Embryonic facial prominence (tissue), 1 donor: ENCODE data around the gene SLC27A1.
"Not testable (repeated sequence)": the region's sequence is repeated elsewhere in the genome, so short reads cannot be mapped to it uniquely, and the experiment has no call there.

Experiments
- DNase-seq: peaks from one replicate; pipeline ENCODE4 v3.0.0-alpha.2; 2016; ENCODE audit errors: extremely low spot score

The SLC27A1 gene

GRCh38 chr19:17510220-17510993 lies 40.1 kb downstream of the SLC27A1 start:
- DNase-seq = no peak

GRCh38 chr19:17511724-17512573 lies 41.6 kb downstream of the SLC27A1 start:
- DNase-seq = peak; percentile 49

- no peak for DNase-seq
Observed at GRCh38 chr19:17512574-17512939, 42.2 kb downstream of the SLC27A1 start.

- DNase-seq = no peak
Observed at GRCh38 chr19:17515408-17516149, 45.3 kb downstream of the SLC27A1 start.

- DNase-seq = no peak
Observed at GRCh38 chr19:17517898-17518297, 47.6 kb downstream of the SLC27A1 start.

- DNase-seq = not testable (repeated sequence)
Observed at GRCh38 chr19:17518654-17519053, 48.3 kb downstream of the SLC27A1 start.

GRCh38 chr19:17519967-17520366 lies 49.6 kb downstream of the SLC27A1 start:
- DNase-seq = no peak

GRCh38 chr19:17520865-17521264 lies 50.5 kb downstream of the SLC27A1 start:
- DNase-seq = no peak

- DNase-seq = no peak
Observed at GRCh38 chr19:17522988-17523872, 52.9 kb downstream of the SLC27A1 start.

GRCh38 chr19:17524651-17525050 lies 54.3 kb downstream of the SLC27A1 start:
- DNase-seq = no peak

- no peak for DNase-seq
Observed at GRCh38 chr19:17525141-17525540, 54.8 kb downstream of the SLC27A1 start.

GRCh38 chr19:17526922-17527321 lies 56.6 kb downstream of the SLC27A1 start:
- DNase-seq = no peak

GRCh38 chr19:17527326-17527725 lies 57.0 kb downstream of the SLC27A1 start:
- no peak for DNase-seq

- no peak for DNase-seq
Observed at GRCh38 chr19:17528610-17529009, 58.3 kb downstream of the SLC27A1 start.

GRCh38 chr19:17529239-17530158 lies 59.2 kb downstream of the SLC27A1 start:
- no peak for DNase-seq

- no peak for DNase-seq
Observed at GRCh38 chr19:17530586-17530985, 60.3 kb downstream of the SLC27A1 start.

GRCh38 chr19:17532116-17532515 lies 61.8 kb downstream of the SLC27A1 start:
- DNase-seq = no peak

GRCh38 chr19:17532557-17532956 lies 62.2 kb downstream of the SLC27A1 start:
- DNase-seq = no peak

GRCh38 chr19:17534767-17535166 lies 64.4 kb downstream of the SLC27A1 start:
- DNase-seq = no peak

- DNase-seq = no peak
Observed at GRCh38 chr19:17536955-17537354, 66.6 kb downstream of the SLC27A1 start.
